ENCODE data around the gene TRIM32.

GRCh38 chr9:116671605-116672004, 15.5 kb upstream of the TRIM32 start:
- no peak for TF ChIP-seq EZH2phosphoT487 (IDR thresholded peaks at IDR 0.05; ENCODE audit: borderline replicate concordance, low read depth)
- no peak for TF ChIP-seq CHD2 (IDR thresholded peaks at IDR 0.05; ENCODE audit: low read length, partially characterized antibody)
- no peak for TF ChIP-seq EP300 (IDR thresholded peaks at IDR 0.05; ENCODE audit: borderline replicate concordance in 1 of 2, low read depth in 1 of 2, low read length in 1 of 2)
- no peak for TF ChIP-seq CTCF (IDR thresholded peaks at IDR 0.05)
- no peak for TF ChIP-seq TAF1 (IDR thresholded peaks at IDR 0.05; ENCODE audit: borderline replicate concordance, low read depth, low read length)
- no peak for TF ChIP-seq GATA2 (CRISPR knock-in tag; IDR thresholded peaks at IDR 0.05)
